HG02981 (cell line): Measurements from ENCODE around the gene PROP1.
A peak's percentile ranks its signal among the peaks of the same experiment; 100 is the strongest.
"Not testable (repeated sequence)": the region's sequence is repeated elsewhere in the genome, so short reads cannot be mapped to it uniquely, and the experiment has no call there.

Source experiments
- ATAC-seq: cut with Tn5 transposase; IDR thresholded peaks from one replicate; pipeline ENCODE4 v1.9.1; 2021; ENCODE audit warnings: mild to moderate bottlenecking, moderate library complexity; ENCODE audit not compliant: unreplicated experiment

PROP1 gene

GRCh38 chr5:177947912-177948311 lies 48.1 kb downstream of the PROP1 start:
- ATAC-seq = not testable (repeated sequence)

GRCh38 chr5:177945601-177946283 lies 50.3 kb downstream of the PROP1 start:
- peak; percentile 41 for ATAC-seq

- not testable (repeated sequence) for ATAC-seq
Measured at GRCh38 chr5:177945145-177945544, 50.9 kb downstream of the PROP1 start.

- ATAC-seq = peak; percentile 37
Measured at GRCh38 chr5:177943805-177944736, 52.0 kb downstream of the PROP1 start.

- ATAC-seq = not testable (repeated sequence)
Measured at GRCh38 chr5:177942896-177943295, 53.1 kb downstream of the PROP1 start.
